GM19023 (cell line): Measurements from ENCODE around the gene C1R.
A peak's percentile ranks its signal among the peaks of the same experiment; 100 is the strongest.
"Not testable (repeated sequence)": the region's sequence is repeated elsewhere in the genome, so short reads cannot be mapped to it uniquely, and the experiment has no call there.

ENCODE experiments used
- ATAC-seq: cut with Tn5 transposase; IDR thresholded peaks from one replicate; pipeline ENCODE4 v1.9.1; 2021; ENCODE audit warnings: mild to moderate bottlenecking, moderate library complexity; ENCODE audit not compliant: unreplicated experiment

C1R gene

DNA sequence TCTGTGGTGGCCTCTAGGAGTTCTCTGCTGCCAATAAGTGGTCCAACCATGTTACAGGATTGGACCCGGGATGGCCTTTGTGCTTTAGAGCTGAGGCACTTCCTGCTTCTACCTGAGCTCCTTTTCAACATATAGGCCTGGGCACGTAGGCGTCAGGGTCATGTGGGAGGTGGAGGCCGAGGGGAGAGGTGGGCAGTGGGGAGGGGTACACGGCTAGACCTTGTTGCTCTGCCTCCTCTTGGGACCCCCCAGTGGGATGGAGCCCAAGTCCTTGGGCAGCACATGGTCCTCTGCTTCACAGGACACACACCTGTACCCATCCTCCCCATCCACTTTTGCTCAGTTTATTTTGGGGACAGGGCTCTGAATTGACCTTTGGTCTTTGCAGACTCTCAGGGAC lies 29.1 kb upstream of the C1R start:
- no peak for ATAC-seq

DNA sequence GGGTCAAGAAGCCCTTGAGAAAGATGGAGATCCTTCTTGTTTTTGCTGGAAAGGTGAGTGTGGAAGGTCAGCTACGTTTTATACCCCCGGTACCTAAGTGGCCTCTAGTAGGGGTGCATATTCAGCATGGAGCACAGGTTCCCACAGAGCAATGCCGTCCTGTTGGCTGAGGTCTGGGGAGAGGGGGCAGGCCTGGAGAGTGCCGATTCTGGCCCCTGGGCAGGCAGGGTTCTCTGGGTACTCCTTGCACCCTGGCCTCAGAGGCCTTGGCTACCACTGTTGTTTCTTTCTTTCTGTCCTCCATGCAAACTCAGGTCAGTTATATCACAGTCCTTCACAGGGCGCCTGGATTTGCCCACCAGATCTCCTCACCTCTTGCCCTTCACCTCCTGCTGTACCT lies 27.9 kb upstream of the C1R start:
- no peak for ATAC-seq

DNA sequence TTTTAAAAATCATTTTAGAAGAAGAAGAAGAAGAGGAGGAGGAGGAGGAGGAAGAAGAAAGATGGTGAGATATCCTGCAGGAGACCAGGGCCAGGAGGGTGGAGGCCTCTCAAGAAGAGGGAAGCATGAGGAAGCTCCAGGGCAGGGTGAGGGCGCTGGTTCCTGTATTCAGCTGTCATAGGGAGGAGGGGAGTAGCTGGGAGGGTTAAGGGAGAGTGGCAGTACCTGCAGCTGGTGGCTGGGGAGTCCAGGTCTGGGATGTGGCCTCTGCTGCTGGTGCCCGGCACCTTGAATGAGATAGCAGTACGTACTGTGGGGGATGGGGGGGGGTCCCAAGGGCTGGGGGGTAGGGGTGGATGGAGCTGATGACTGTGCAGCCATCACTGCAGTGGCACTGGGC lies 26.6 kb upstream of the C1R start:
- no peak for ATAC-seq

DNA sequence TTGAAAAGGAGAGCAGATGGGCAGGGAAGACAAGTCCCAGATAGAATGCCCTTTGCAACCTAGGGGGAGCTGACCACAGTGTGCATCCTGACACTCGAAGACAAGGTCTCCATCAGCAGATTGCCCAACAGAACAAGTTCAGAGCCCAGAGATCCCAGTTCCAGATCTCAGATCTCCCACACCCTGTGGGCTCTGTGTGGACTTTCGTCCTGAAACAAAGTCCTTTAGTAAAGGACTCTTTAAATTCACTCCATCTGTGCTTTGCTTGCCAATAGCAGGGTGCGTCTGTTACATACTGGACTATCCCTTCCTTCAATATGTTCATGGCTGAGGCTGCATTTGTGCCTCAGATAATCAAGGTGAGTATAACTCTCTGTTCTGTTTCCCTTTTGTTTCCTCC lies 25.4 kb upstream of the C1R start:
- ATAC-seq, result no peak

DNA sequence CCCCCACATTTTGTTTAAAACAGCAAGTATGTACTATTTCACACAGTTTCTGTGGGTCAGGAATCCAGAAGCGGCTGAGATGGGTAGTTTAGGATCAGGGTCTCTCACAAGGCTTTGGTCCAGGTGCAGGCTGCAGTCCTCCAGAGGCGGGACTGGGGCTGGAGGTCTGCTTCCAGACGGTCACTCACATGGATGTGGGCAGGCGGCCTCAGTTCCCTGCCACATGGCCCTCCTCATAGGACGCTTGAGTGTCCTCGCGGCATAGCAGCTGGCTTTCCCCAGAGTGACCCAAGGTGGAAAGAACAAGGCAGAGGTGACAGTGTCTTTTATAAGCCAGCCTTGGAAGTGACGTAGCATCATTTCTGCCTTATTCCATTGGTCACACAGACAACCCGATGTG lies 24.7 kb upstream of the C1R start:
- no peak for ATAC-seq

DNA sequence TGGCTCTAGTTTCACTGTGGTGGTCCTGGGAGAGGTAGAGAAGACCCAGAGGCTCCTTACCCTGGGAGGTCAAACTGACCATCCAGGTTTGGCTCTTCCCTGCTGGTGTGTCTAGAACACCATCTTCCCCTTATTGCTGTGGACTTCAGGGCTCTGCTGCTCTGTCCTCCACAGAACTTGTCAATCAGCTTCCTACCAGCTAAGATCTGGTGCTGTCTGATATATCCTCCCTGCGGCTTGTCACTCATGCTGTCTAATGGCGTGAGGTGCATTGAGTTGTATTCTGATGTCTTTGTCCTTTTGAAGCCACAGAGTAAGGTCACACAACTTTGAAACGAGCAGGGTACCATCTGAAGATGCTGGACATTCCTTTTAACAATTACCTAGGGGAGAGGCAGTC lies 24.0 kb upstream of the C1R start:
- ATAC-seq, result no peak

DNA sequence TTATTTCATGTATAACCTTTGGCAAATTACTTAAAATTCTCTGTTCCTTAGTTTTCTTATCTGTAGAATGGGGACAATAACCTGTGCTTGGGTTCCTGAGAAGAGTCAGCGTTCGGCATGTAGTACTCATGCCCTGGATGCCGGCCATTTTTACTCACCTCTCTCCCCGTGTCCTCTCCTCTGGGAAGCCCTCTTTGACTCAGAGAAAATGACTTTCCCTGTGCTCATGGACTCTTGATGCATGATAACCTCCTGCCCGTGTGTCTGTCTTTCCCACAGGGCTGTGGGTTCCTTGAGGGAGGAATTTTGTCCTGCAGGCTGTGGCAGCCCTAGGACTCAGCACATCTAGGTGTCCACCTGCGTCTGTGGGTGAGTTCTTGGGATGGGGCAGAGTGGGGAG lies 22.6 kb upstream of the C1R start:
- no peak for ATAC-seq

DNA sequence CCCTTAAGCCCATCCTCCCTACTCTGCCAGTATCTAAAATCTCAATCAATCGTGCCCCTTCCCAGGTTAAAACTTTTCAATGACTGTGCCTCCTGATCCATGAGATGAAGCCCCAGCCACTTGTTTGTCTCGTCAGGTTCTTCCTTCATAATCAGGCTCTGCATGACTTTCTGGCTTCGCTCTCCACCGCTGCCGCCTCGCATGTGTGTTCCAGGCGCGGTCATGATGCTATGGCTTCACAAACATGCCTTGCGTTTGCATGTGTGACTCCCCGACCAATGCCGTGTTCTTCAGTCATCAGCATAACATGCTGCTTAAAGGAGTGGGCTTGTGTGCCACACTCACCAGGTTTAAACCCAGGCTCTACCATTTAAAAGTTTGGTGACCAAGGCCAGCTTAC lies 21.8 kb upstream of the C1R start:
- ATAC-seq, result no peak

DNA sequence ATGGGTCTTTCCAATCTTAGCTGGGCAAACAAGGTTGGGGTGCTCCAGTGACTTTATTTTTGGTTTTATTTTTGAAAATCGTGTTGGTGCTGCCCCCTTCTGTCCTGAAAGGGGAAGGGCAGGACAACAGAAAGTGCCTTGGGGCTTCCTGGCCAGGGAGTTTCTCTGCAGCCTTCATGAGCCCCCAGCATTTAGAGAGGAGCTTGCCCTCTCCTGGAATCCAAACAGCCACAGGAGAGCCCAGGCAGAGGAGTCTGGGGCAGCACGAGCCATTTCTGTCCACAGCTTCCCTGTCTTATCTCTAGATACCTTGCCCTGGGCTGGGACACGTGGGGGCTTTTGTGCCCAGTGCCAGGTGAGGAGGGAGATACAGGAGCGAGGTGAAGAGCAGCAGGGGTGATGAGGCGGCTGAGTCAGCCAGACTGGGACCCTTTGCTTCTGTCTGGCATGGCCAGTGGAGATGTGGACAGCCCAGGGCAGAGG lies 21.2 kb upstream of the C1R start:
- ATAC-seq, result no peak

DNA sequence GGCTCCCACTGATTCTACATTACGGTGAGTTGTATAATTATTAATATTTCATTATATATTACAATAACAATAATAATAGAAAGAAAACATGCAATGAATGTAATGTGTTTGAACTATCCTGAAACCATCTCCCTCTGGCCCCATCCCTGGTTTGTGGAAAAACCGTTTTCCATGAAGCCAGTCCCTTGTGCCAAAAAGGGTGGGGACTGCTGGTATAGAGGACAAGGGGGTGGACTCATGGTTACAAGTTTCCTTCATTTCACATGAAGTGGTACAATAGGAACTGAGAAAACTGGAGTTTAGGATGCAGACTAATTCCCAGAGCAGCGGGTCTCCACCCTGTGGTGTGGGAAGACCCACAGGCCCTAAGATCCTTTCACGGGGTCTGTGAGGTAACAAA lies 19.8 kb upstream of the C1R start:
- no peak for ATAC-seq

DNA sequence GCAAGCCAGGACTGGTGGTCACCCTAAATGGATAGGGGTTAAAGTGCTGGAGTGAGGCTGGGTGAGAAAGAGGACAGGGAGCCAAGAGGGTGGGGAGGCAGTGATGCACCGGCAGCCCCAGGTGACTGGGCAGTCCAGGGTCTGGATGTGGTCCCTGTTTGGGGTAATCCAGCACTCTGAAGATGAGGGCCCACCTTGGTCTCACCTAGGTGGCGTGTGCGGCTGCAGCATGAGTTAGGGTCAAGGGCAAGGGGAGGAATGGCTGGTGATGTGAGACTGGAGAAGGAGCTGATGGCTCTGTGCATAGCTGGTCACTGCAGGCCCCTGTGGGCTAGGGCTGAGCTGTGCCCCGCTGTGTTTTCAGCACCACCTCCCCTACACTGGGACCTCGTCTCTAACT lies 18.4 kb upstream of the C1R start:
- ATAC-seq, result no peak

DNA sequence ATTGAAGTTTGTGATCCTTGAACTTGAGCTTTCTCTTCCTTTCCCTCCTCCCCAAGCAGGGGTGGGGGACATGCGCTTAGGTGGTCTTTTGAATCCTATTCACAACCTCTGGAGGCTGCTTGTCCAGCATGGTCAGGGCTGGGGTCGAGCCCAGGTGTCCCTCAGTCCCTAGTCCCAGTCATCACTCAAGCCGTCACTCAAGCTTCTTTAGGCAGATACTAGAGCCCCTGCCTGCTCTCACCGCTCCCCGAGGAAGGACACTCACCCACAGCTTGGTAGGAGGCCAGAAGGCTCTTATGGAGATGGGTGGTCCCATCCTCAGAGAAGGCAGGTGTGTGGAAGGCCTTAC lies 17.3 kb upstream of the C1R start:
- ATAC-seq, result no peak

DNA sequence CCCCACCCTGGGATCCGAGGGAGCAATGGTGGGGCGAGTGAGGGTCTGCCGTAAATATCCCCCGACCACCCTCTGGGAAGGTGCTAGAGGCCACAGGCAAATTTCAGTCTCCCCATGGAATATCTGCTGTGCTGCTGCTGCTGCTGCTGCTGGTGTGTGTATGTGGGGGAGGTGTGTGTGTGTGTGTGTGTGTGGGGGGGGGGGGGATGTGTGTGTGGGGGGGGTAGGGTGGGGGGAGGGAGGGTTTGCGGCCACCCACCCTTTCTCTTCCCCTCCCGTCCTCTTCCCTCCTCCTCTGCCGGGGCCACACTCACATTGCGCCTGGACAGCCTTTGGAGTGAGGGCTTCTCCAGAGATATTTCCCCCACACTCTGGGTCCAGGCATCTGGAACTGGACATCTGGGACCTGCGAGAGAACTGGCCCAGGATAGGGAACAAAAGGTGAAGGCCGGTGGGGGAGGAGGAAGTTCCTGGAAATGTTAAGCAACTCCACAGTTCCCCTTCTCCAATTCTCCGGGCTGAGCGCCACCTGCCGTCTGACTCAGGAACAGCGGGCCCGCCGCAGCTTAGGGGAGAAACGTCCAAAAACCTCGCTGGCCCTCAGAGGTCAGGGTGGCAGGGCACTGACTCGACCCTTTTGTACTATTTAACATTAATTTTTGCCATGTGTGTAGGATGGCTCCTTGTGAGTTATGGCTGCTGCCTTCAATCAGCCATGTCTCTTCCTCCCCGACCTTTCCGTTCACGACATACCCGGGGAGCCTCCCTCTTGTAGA lies 16.7 kb upstream of the C1R start, which contains the start of gene C1RL:
C1RL (minus strand) TSS at position 419 of the 776 bp plus-strand sequence; CDS start at position 385, 34 bp downstream.
- ATAC-seq, result peak; percentile 27

DNA sequence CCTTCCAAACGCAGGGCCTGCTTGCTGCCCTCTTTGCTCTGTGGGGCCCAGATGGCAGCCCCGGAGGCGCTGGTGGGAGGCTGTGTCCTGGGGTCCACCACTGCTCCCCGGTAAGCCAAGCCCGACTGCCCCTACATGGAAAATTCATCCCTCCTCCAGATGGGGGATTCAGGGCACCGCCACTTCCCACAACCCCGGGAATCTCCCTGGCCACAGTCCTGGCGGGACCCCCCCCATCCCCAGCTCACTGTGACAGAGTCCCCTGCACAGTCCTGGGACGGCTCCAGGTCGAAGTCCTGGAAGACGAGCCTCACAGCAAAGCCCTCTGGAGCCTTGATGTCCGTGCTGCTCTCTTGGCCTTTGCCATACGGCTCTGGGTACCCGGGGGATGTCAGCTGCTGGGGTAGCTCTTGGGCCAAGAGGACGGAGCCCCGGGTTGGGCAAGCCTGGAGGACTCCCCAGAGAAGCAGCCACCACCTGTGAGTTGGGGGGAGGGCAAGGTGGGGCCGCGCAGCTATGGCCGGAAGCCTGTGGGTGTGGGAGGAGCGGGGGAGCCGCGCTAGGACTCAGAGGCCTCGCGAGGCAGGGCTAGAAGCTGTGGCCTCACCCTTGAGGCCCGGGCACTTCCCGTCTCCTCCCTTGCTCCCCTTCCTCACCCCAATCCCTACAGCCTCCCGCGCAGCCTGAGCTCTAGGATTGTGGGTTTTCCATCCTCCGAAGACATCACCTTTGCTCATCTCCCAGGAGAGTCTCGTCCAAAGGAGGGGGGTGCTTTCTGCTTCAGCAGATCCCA lies 16.0 kb upstream of the C1R start:
- ATAC-seq, result peak; percentile 91

DNA sequence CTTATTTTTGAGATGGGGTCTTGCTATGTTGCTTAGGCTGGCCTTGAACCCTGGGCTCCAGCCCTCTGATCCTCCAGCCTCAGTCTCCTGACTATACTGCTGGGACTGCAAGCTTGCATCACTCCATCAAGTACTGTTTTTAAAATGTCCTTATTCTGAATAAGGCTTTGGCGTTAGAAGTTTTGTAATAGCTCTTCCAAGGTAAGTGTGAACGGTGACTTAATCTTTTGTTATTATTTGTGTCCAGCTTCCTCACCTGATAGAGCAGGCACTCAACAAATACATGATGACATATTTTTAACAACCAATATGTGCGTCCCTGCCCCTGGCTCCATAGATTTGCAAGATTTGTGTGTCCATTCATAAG lies 15.4 kb upstream of the C1R start:
- peak; percentile 2 for ATAC-seq

DNA sequence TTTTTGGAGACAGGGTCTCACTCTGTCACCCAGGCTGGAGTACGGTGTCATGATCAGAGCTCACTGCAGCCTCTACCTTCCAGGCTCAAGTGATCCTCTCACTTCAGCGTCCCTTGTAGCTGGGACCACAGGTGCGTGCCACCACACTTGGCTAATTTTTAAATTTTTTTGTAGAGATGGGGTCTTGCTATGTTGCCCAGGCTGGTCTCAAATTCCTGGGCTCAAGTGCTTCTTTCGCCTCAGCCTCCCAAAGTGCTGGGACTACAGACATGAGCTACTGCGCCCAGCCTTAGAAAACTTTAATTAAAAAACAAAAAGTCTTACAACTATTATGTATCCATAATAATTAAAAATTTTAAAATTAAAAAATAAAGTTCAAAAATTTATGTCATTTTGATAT lies 14.9 kb upstream of the C1R start:
- ATAC-seq, result not testable (repeated sequence)

DNA sequence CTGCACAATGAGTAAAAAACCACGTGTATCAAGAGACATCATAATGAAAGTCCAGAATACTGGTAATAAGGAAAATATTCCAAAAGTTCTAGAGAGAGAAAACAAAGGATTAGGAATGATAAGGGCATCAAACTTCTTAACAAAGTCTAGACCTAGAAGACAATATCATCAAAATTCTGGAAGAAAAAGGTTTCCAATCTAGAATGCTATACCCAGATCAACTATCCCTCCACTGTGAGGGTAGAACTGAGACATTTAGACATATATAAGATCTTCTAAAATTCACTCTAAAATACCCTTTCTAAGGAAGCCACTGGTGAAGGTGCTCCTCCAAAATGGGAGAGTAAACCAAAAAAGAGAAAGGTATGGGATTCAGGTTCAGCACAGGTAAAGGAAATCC lies 13.8 kb upstream of the C1R start:
- no peak for ATAC-seq

DNA sequence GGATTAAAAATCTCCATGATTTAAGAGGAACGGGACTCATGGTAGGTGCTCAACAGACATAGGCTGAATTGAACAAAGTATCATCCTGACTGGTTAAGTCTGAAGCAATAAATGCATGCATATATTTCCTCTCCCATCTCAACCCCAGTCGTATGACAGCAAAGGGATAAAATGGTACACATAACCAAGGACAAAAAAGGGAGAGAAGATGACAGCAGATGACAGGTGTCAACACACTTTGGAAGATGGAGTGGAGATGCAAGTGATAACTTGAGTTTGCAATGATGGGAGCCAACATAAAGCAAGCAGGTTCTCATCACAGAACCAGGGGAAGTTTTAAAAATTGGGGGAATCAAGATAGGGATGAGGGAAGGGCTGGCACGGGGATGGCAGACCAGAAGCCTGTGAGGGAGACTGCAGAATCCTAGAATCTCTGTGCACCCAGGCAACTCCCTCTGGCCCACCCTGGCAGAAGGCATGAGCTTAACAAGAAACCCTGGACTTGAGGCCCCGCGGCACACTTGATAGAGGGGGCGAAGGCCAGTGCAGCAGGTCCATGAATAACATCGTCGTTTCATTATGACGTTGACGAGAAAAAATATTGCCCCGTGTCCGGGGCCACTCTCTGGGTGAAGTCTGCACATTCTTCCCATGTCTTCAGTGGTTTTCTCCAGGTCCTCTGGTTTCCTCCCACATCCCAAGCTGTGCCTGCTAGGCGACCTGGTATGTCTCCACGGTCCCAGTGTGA lies 11.8 kb upstream of the C1R start:
- ATAC-seq, result no peak

DNA sequence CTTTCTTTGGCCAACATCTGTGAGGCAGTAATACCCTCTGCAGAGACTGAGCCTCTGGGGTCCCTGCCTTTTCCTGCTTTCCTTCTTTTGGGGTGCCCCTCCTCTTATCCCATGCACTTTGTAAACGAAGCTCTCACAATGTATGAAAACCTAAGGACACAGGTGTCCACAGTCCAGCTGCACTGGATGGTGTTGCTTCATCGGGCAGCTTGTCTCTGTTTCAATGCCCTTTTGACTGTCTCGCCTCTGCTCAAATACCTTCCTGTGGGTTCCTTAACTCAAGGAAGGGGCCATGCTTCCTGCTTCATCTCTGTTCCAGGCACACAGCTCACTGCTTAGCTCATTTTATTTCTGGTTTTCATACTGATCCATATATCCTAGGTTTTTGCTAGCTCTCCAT lies 10.3 kb upstream of the C1R start:
- no peak for ATAC-seq

DNA sequence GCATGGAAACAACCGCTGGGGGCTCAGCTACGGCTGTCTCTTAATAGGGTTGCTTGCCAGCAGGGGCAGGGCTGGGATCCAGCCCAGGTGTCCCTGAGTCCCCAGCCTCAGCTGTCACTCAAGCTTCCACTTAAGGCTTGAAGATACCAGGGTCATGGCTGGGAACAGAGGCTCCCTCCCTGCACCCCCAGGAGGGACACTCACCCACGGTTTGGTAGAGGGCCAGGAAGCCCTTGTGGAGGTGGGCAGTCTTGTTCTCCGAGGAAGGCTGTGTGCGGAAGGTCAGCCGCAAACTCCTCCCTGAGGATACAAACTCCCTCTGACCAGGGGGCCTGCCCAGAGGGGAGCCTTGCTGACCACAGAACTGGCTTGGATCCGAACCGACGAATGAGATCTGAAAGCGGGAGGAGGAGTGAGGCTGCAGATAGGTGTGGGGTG lies 9.5 kb upstream of the C1R start:
- no peak for ATAC-seq

DNA sequence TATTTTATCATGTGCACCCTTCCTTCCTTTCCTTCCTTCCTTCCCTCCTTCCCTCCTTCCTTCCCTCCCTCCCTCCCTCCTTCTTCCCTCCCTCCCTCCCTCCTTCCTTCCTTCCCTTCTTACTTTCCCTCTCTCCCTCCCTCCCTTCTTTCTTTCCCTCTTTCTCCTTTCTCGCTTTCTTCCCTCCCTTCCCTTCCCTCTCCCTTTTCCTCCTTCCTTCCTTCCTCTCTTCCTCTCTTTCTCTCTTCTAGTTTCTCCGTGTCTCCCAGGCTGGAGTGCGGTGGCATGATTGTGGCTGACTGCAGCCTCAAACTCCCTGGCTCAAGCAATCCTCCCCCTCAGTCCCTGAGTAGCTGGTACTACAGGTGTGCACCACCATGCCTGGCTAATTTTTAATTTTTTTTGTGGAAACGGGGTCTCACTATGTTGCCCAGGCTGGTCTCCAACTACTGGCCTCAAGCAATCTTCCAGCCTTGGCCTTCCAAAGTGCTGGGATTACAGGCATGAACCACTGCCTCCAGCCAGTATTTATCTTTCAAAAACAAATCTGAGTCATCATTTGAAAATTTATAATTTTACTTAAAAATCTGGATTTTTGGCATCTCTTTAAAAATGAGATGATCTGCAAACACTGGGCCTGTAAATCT lies 8.9 kb upstream of the C1R start:
- ATAC-seq, result no peak
